H9 (cell line): ENCODE data around the gene YJU2. TPM values are rescaled to one million over a fixed set of nuclear protein-coding genes. Genes with fewer than 3 reads are reported as not detected.

Experiments
- DNase-seq: peaks from one replicate; pipeline ENCODE4 v3.0.0-alpha.2; 2017
- H2AFZ ChIP-seq: one replicate; pipeline ENCODE4 v1.6.1; 2013; ENCODE audit warnings: mild to moderate bottlenecking, low read length, control low read depth, moderate library complexity
- H2AK5ac ChIP-seq: 2 replicates; pipeline ENCODE4 v1.6.1; 2013; ENCODE audit warnings: low read length, control low read depth, mixed read lengths; ENCODE audit not compliant: insufficient read length
- H2BK120ac ChIP-seq: one replicate; pipeline ENCODE4 v1.6.1; 2013; ENCODE audit warnings: low read depth, mild to moderate bottlenecking, low read length, control low read depth, inconsistent platforms; ENCODE audit not compliant: poor library complexity, severe bottlenecking
- H2BK12ac ChIP-seq: 2 replicates; pipeline ENCODE4 v1.6.1; 2013; ENCODE audit warnings: low read length, control low read depth, mixed read lengths, low read depth; ENCODE audit not compliant: insufficient read length
- H2BK15ac ChIP-seq: 2 replicates; pipeline ENCODE4 v1.6.1; 2013; ENCODE audit warnings: low read depth, low read length, control low read depth
- H2BK20ac ChIP-seq: one replicate; pipeline ENCODE4 v1.6.1; 2013; ENCODE audit warnings: low read depth, mild to moderate bottlenecking, low read length, control low read depth, inconsistent platforms; ENCODE audit not compliant: poor library complexity, severe bottlenecking
- H2BK5ac ChIP-seq: 2 replicates; pipeline ENCODE4 v1.6.1; 2013; ENCODE audit warnings: low read length, control low read depth, mixed read lengths; ENCODE audit not compliant: insufficient read length
- H3K14ac ChIP-seq: 2 replicates; pipeline ENCODE4 v1.6.1; 2013; ENCODE audit warnings: low read length, control low read depth; ENCODE audit not compliant: insufficient read depth
- H3K18ac ChIP-seq: 2 replicates; pipeline ENCODE4 v1.6.1; 2013; ENCODE audit warnings: low read depth, mild to moderate bottlenecking, mixed read lengths, low read length, control low read depth; ENCODE audit not compliant: insufficient read length
- H3K23ac ChIP-seq: 2 replicates; pipeline ENCODE4 v1.6.1; 2013; ENCODE audit warnings: low read length, control low read depth, mixed read lengths, low read depth; ENCODE audit not compliant: insufficient read length
- H3K23me2 ChIP-seq: 2 replicates; pipeline ENCODE4 v1.6.1; 2013; ENCODE audit warnings: low read depth, mild to moderate bottlenecking, mixed read lengths, low read length, control low read depth; ENCODE audit not compliant: insufficient read length, poor library complexity, severe bottlenecking
- H3K27ac ChIP-seq: 2 replicates; pipeline ENCODE4 v1.5.1; 2013; ENCODE audit warnings: low read length, control low read depth, mixed read lengths, low read depth; ENCODE audit not compliant: insufficient read length
- H3K27me3 ChIP-seq: 2 replicates; pipeline ENCODE4 v1.6.1; 2013; ENCODE audit warnings: low read length, control low read depth, inconsistent platforms; ENCODE audit not compliant: insufficient read depth
- H3K4ac ChIP-seq: 2 replicates; pipeline ENCODE4 v1.6.1; 2013; ENCODE audit warnings: low read depth, mild to moderate bottlenecking, control low read depth, inconsistent platforms, low read length, moderate library complexity
- H3K4me1 ChIP-seq: 2 replicates; pipeline ENCODE4 v1.6.1; 2013; ENCODE audit warnings: low read length, control low read depth, inconsistent platforms; ENCODE audit not compliant: insufficient read depth
- H3K4me2 ChIP-seq: 2 replicates; pipeline ENCODE4 v1.6.1; 2013; ENCODE audit warnings: low read length, control low read depth, mixed read lengths; ENCODE audit not compliant: insufficient read length, insufficient read depth
- H3K56ac ChIP-seq: 2 replicates; pipeline ENCODE4 v1.6.1; 2013; ENCODE audit warnings: low read depth, mild to moderate bottlenecking, mixed read lengths, low read length, control low read depth; ENCODE audit not compliant: insufficient read length
- H3K79me1 ChIP-seq: 2 replicates; pipeline ENCODE4 v1.6.1; 2013; ENCODE audit warnings: low read depth, mild to moderate bottlenecking, moderate library complexity, low read length, control low read depth, inconsistent platforms; ENCODE audit not compliant: insufficient read depth, poor library complexity, severe bottlenecking
- H3K79me2 ChIP-seq: 2 replicates; pipeline ENCODE4 v1.6.1; 2013; ENCODE audit warnings: low read length, control low read depth, inconsistent platforms; ENCODE audit not compliant: insufficient read depth
- H3K9ac ChIP-seq: 2 replicates; pipeline ENCODE4 v1.6.1; 2013; ENCODE audit warnings: low read length, control low read depth, mixed read lengths; ENCODE audit not compliant: insufficient read length; ENCODE audit errors: extremely low read depth
- H3K9me3 ChIP-seq: one replicate; pipeline ENCODE4 v1.6.1; 2013; ENCODE audit warnings: low read depth, low read length, inconsistent platforms; ENCODE audit not compliant: control insufficient read depth
- H3T11ph ChIP-seq: one replicate; pipeline ENCODE4 v1.6.1; 2013; ENCODE audit warnings: mild to moderate bottlenecking, low read length, control low read depth, inconsistent platforms
- H4K20me1 ChIP-seq: one replicate; pipeline ENCODE4 v1.6.1; 2013; ENCODE audit not compliant: control insufficient read depth, insufficient read length, insufficient read depth
- H4K5ac ChIP-seq: 2 replicates; pipeline ENCODE4 v1.6.1; 2013; ENCODE audit warnings: low read depth, mild to moderate bottlenecking, mixed read lengths, low read length, control low read depth; ENCODE audit not compliant: insufficient read length
- H4K8ac ChIP-seq: replicated peaks from 2 replicates; pipeline ENCODE4 v1.6.1; 2013; ENCODE audit warnings: low read length, control low read depth, mixed read lengths, low read depth; ENCODE audit not compliant: insufficient read length
- H4K91ac ChIP-seq: 2 replicates; pipeline ENCODE4 v1.6.1; 2013; ENCODE audit warnings: low read depth, mild to moderate bottlenecking, moderate library complexity, mixed read lengths, low read length, control low read depth; ENCODE audit not compliant: insufficient read length
- H3K27ac Mint-ChIP-seq, 3 experiments: 2 replicates in 2 of 3; 3 replicates in 1 of 3; pipeline ENCODE4 v1.8.0; 2020 to 2021; ENCODE audit warnings: mixed read lengths in 3 of 3, mild to moderate bottlenecking in 1 of 3, moderate library complexity in 1 of 3
- H3K27me3 Mint-ChIP-seq: 2 replicates; pipeline ENCODE4 v1.8.0; 2021; ENCODE audit warnings: low read depth, mild to moderate bottlenecking, moderate library complexity, mixed read lengths
- H3K36me3 Mint-ChIP-seq, 3 experiments: 2 replicates in 2 of 3; 3 replicates in 1 of 3; pipeline ENCODE4 v1.8.0; 2020 to 2021; ENCODE audit warnings: low read depth in 3 of 3, mixed read lengths in 3 of 3; ENCODE audit not compliant: insufficient read depth in 1 of 3
- H3K4me1 Mint-ChIP-seq, 2 experiments: 2 replicates each; pipeline ENCODE4 v1.8.0; 2020; ENCODE audit warnings: mixed read lengths in 2 of 2
- H3K4me3 Mint-ChIP-seq, 2 experiments: 2 replicates in 1 of 2; 3 replicates in 1 of 2; pipeline ENCODE4 v1.8.0; 2020 to 2021; ENCODE audit warnings: mild to moderate bottlenecking in 2 of 2, mixed read lengths in 2 of 2, moderate library complexity in 1 of 2
- H3K9me3 Mint-ChIP-seq, 2 experiments: 2 replicates in 1 of 2; 3 replicates in 1 of 2; pipeline ENCODE4 v1.8.0; 2020; ENCODE audit warnings: mild to moderate bottlenecking in 2 of 2, mixed read lengths in 2 of 2, moderate library complexity in 1 of 2
- CTCF ChIP-seq: fragments of 200-600 bp; sonication (generic); conservative IDR thresholded peaks from 3 replicates; pipeline ENCODE4 v1.8.0; 2021; ENCODE audit warnings: antibody characterized with exemption, mild to moderate bottlenecking
- WGBS: extraction: QIAGEN DNeasy Blood & Tissue Kit; methylation state at CpG from one replicate; pipeline ENCODE4 v1.1.7; 2013; ENCODE audit warnings: missing lambda C conversion rate, low lambda C conversion rate, mixed read lengths; ENCODE audit not compliant: insufficient read length; ENCODE audit errors: extremely low coverage; 5-methylcytosine and 5-hydroxymethylcytosine counted together
- total RNA-seq: library from RNA; stranded (reverse); gene quantifications from 2 replicates; pipeline ENCODE4 v1.2.1, GENCODE V29; 2021

YJU2 gene
- total RNA-seq, 1 experiment from 2014 or later: 31.0 TPM

DNA sequence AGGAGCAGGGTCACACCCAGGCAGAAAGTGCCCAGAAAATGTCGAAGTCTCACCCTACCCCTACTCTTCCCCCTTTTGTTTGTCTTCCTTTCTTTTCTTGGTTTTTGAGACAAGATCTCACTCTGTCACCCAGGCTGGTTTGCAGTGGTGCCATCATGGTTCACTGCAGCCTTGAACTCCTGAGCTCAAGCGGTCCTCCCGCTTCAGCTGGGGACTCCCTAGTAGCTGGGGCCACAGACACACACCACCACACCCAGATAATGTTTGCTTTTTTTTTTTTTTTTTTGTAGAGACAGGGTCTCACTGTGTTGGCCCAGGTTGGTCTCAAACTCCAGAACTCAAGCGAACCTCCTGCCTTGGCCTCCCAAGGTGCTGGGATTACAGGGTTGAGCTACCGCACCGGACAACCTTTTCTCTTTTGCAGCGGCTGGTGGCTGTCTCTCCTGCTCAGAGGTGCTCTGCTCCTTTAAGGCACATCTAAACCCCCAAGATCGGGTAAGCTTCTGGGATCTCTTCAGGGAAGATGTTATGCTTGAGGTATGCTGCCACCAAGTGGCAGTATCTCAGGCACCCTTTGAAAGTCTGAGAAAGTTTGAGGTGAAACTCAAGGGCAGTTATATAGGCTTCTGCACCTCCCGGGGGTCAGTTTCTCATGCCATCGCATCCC lies 39.9 kb upstream of the YJU2 start:
- TF ChIP-seq CTCF: peak; percentile 44; the same call in 2 of the 3 replicates
- no peak overlapping the region for H4K91ac ChIP-seq
- no peak overlapping the region for H3K18ac ChIP-seq
- no peak overlapping the region for H3T11ph ChIP-seq
- Mint-ChIP-seq H3K4me1 (peaks cover 6 to 16% of the 10 kb centered on the region in 2 experiments), H3K36me3 (no peaks in the 10 kb centered on the region; a peak in 2 of 7 replicates), H3K4me3 (no peak overlapping the region), H3K27ac (peak overlapping the region in 1 of 3 experiments; percentile 68; a peak in 2 of 7 replicates), H3K9me3 (no peaks in the 10 kb centered on the region), H3K27me3 (peaks cover 3% of the 10 kb centered on the region)
- no peaks in the 10 kb centered on the region for H3K79me2 ChIP-seq
- no peaks in the 10 kb centered on the region for H4K20me1 ChIP-seq
- H3K79me1 ChIP-seq: no peaks in the 10 kb centered on the region
- no peaks in the 10 kb centered on the region for H3K4me1 ChIP-seq
- H2BK12ac ChIP-seq: no peak overlapping the region
- H3K23me2 ChIP-seq: no peaks in the 10 kb centered on the region
- H3K27ac ChIP-seq: no peak overlapping the region
- no peak overlapping the region for H3K4me2 ChIP-seq
- H2BK5ac ChIP-seq: no peak overlapping the region
- no peak overlapping the region for H2BK120ac ChIP-seq
- H2AK5ac ChIP-seq: no peak overlapping the region
- no peak overlapping the region for H2AFZ ChIP-seq
- H3K4ac ChIP-seq: no peak overlapping the region
- no peak overlapping the region for H3K56ac ChIP-seq
- no peak overlapping the region for H4K5ac ChIP-seq
- no CpG with 5 or more reads among the region's 10 CpGs for WGBS
- H3K14ac ChIP-seq: no peak overlapping the region
- H4K8ac ChIP-seq: no peak overlapping the region
- H3K27me3 ChIP-seq: no peaks in the 10 kb centered on the region
- DNase-seq: no peak
- no peak overlapping the region for H2BK20ac ChIP-seq
- no peak overlapping the region for H3K9ac ChIP-seq
- no peaks in the 10 kb centered on the region for H3K9me3 ChIP-seq
- no peak overlapping the region for H2BK15ac ChIP-seq
- H3K23ac ChIP-seq: no peak overlapping the region
